Heart left ventricle (tissue), 13 donors: Measurements from ENCODE around the gene ASZ1.

Experiments used
- POLR2A ChIP-seq, 2 donors: fragments of 450-650 bp; IDR thresholded peaks; one replicate each; pipeline ENCODE4 v1.6.1; 2017; ENCODE audit warnings: antibody characterized with exemption in 2 of 2, mild to moderate bottlenecking in 2 of 2, moderate library complexity in 2 of 2
- TF ChIP-seq, protein P1 (sequence below), 12 donors: fragments of 200-600 bp; sonication (generic) in 4 of 12; IDR thresholded peaks; one replicate each; pipeline versions ENCODE4 v1.5.0 to v1.8.0; 2018 to 2022; ENCODE audit warnings: antibody characterized with exemption in 12 of 12, mild to moderate bottlenecking in 5 of 12
- donor health status: ischemic (EF 13 %, LVEDD 7.1; RV severe dilation, severe dysfunction).
- donor health status: DM: no; HTN: yes; CAD: no.
- donor health status: DM: no; HTN: no; CAD: no.
- donor health status: ischemic (EF 25% LVEDD 6.9; RV normal size, moderate dysfunction).
- donor health status: ischemic (EF 25% LVEDD 5.7; RV mildly dilated, moderate dysfunction).
- donor health status: ischemic (EF 35%, LVEDD 5.7; RV mildly dilated, moderate dysfunction).
- donor health status: nonischemic (EF 11% LVEDD 7.7; RV severe dilation, severe dysfunction).
- donor health status: DM: yes; HTN: yes; CAD: no.
- donor health status: PGD.
- donor health status: ischemic (EF 29% LVEDD 5.4; RV normal size, mild dysfunction).
- donor health status: nonischemic (EF 23%, LVEDD 6.1; RV moderate dilation, normal function).

GRCh38 chr7:117386110-117386706, 41.1 kb downstream of the ASZ1 start:
- TF ChIP-seq, protein P1, sequence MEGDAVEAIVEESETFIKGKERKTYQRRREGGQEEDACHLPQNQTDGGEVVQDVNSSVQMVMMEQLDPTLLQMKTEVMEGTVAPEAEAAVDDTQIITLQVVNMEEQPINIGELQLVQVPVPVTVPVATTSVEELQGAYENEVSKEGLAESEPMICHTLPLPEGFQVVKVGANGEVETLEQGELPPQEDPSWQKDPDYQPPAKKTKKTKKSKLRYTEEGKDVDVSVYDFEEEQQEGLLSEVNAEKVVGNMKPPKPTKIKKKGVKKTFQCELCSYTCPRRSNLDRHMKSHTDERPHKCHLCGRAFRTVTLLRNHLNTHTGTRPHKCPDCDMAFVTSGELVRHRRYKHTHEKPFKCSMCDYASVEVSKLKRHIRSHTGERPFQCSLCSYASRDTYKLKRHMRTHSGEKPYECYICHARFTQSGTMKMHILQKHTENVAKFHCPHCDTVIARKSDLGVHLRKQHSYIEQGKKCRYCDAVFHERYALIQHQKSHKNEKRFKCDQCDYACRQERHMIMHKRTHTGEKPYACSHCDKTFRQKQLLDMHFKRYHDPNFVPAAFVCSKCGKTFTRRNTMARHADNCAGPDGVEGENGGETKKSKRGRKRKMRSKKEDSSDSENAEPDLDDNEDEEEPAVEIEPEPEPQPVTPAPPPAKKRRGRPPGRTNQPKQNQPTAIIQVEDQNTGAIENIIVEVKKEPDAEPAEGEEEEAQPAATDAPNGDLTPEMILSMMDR (IDR thresholded peaks at IDR 0.05) = no peak
- TF ChIP-seq POLR2A (IDR thresholded peaks at IDR 0.05) = no peak
